Measurements from ENCODE around the gene KY. TPM values are rescaled to one million over a fixed set of nuclear protein-coding genes. Genes with fewer than 3 reads are reported as not detected.

Gene KY
- total and polyA plus RNA-seq, 2 of the 13 experiments (the other 11 are each of a cell fraction or from before 2014, with no cell fraction given) = not detected

- Histone ChIP-seq H3K9ac (ENCODE audit: insufficient read depth, low read depth, low read length) (no peak overlapping the region), H3K79me2 (ENCODE audit: insufficient read depth, low read length) (no peaks in the 10 kb centered on the region), H3K4me2 (ENCODE audit: low read depth, low read length) (no peak overlapping the region), H3K27ac (ENCODE audit: extremely low read length, insufficient read depth, low read length) (no peak overlapping the region), H3K36me3 (replicated peaks in 1 of 2; ENCODE audit: control insufficient read depth in 1 of 2, insufficient read depth in 2 of 2, low read length in 2 of 2) (no peaks in the 10 kb centered on the region), H3K9me3 (ENCODE audit: low read length) (no peaks in the 10 kb centered on the region), H3K4me1 (ENCODE audit: insufficient read depth, low read length) (0 out of 2 replicates have a peak, but pooled peaks cover 8% of the 10 kb centered on the region), H2AFZ (ENCODE audit: low read length) (no peak overlapping the region), H3K4me3 (replicated peaks in 1 of 3; ENCODE audit: insufficient read depth in 1 of 3, low read depth in 2 of 3, low read length in 3 of 3) (no peak overlapping the region), H3K27me3 (ENCODE audit: control insufficient read depth in 1 of 2, insufficient read depth in 2 of 2, low read length in 2 of 2) (no peaks in the 10 kb centered on the region), H4K20me1 (ENCODE audit: insufficient read depth, low read length) (no peaks in the 10 kb centered on the region)
- intact Hi-C loops (cut with micrococcal nuclease; ENCODE audit: unreplicated experiment) = no loop called here
- WGBS (ENCODE audit: low lambda C conversion rate) = 30% methylated on average over 1 of the region's 5 CpGs
- no peak for FAIRE-seq
- ChIA-PET CTCF (ENCODE audit: low intra/inter-chr PET ratio, low total read pairs) (no interaction called here), POLR2A (no interaction called here)
- no peak for DNase-seq (ENCODE audit: low spot score)
- BruUV-seq (replicated peaks) = no TSS peak
- no peak for TF ChIP-seq ZNF563 (CRISPR knock-in tag; IDR thresholded peaks at IDR 0.05)
- no peak for TF ChIP-seq IRX3 (CRISPR knock-in tag; IDR thresholded peaks at IDR 0.05; ENCODE audit: borderline replicate concordance, low read depth)
- TF ChIP-seq BCL6 (CRISPR knock-in tag; IDR thresholded peaks at IDR 0.05) = no peak
- TF ChIP-seq SMARCE1 (IDR thresholded peaks at IDR 0.05; ENCODE audit: borderline replicate concordance) = no peak
- TF ChIP-seq ZSCAN29 (CRISPR knock-in tag; conservative IDR thresholded peaks at IDR 0.05) = no peak
- no peak for TF ChIP-seq ZFAT (CRISPR knock-in tag; conservative IDR thresholded peaks at IDR 0.05)
- no peak for TF ChIP-seq NCOA2 (CRISPR knock-in tag; IDR thresholded peaks at IDR 0.05)
- no peak for TF ChIP-seq ZSCAN12 (CRISPR knock-in tag; IDR thresholded peaks at IDR 0.05)
- TF ChIP-seq IKZF5 (CRISPR knock-in tag; IDR thresholded peaks at IDR 0.05) = no peak
- TF ChIP-seq SRSF1 (optimal IDR thresholded peaks at IDR 0.05; ENCODE audit: low read depth, low read length) = no peak
- TF ChIP-seq ZSCAN25 (CRISPR knock-in tag; IDR thresholded peaks at IDR 0.05) = no peak
- no peak for TF ChIP-seq NFIC (IDR thresholded peaks at IDR 0.05; ENCODE audit: low read length)
- no peak for TF ChIP-seq E2F1 (CRISPR knock-in tag; IDR thresholded peaks at IDR 0.05)
- no peak for TF ChIP-seq ZBTB33 (CRISPR knock-in tag; IDR thresholded peaks at IDR 0.05)
- no peak for TF ChIP-seq ZNF678 (CRISPR knock-in tag; IDR thresholded peaks at IDR 0.05)
- ATAC-seq = no peak
- in situ Hi-C loops (cut with HindIII; ENCODE audit: extremely low pct_ligation_motif_present, low pct_unique_long_range_greater_than_20kb) = loop anchor here (25.0 kb wide), 2 partner anchors 888 to 1263 kb away; no protein-coding TSS in a partner anchor
Measured at GRCh38 chr3:134624537-134625287, 26.1 kb downstream of the KY start.
